Kidney (tissue), 14 donors: Measurements from ENCODE around the gene MGAT4A. TPM values are rescaled to one million over a fixed set of nuclear protein-coding genes. Genes with fewer than 3 reads are reported as not detected.
"Not testable (repeated sequence)": the region's sequence is repeated elsewhere in the genome, so short reads cannot be mapped to it uniquely, and the experiment has no call there.

Experiments used
- DNase-seq, 5 donors: peaks; one replicate each; pipeline ENCODE4 v3.0.0-alpha.2; 2013 to 2020
- FAIRE-seq: peaks from 2 replicates; lab custom pipeline; 2012; peaks lifted over from hg19 to GRCh38; lab: Jason Lieb, UNC
- H3K27ac ChIP-seq, 2 donors: one replicate each; pipeline ENCODE4 v1.7.0; 2013; ENCODE audit warnings: low read depth in 2 of 2, low read length in 2 of 2, inconsistent platforms in 1 of 2
- H3K27me3 ChIP-seq: one replicate; pipeline ENCODE4 v1.7.1; 2013; ENCODE audit warnings: low read length, inconsistent platforms; ENCODE audit not compliant: control insufficient read depth, insufficient read depth
- H3K36me3 ChIP-seq, 3 donors: one replicate each; pipeline versions ENCODE4 v1.7.0 to v1.7.1; 2013; ENCODE audit warnings: low read length in 3 of 3, control low read depth in 1 of 3, inconsistent platforms in 1 of 3; ENCODE audit not compliant: insufficient read depth in 3 of 3, control insufficient read depth in 2 of 3
- H3K4me1 ChIP-seq, 3 donors: one replicate each; pipeline versions ENCODE4 v1.7.0 to v1.7.1; 2013; ENCODE audit warnings: low read length in 3 of 3, inconsistent platforms in 1 of 3, low read depth in 1 of 3; ENCODE audit not compliant: control insufficient read depth in 2 of 3, insufficient read depth in 2 of 3
- H3K4me3 ChIP-seq, 3 donors: one replicate each; pipeline versions ENCODE4 v1.7.0 to v1.8.1; 2013; ENCODE audit warnings: low read length in 3 of 3, control low read depth in 1 of 3, inconsistent platforms in 1 of 3
- H3K9ac ChIP-seq, 3 donors: one replicate each; pipeline versions ENCODE4 v1.7.0 to v1.7.1; 2013; ENCODE audit warnings: low read length in 3 of 3, control low read depth in 1 of 3, inconsistent platforms in 1 of 3
- H3K9me3 ChIP-seq, 3 donors: one replicate each; pipeline versions ENCODE4 v1.7.0 to v1.7.1; 2013; ENCODE audit warnings: low read length in 3 of 3, control low read depth in 1 of 3, inconsistent platforms in 1 of 3; ENCODE audit not compliant: control insufficient read depth in 2 of 3, insufficient read depth in 1 of 3
- intact Hi-C: fragments of 100-400 bp; cut with DNase I; formaldehyde crosslinking; loops from one replicate; pipeline ENCODE4 v1.11.1; 2022
- polyA plus RNA-seq: library from polyadenylated mRNA; stranded (reverse); fragments of 350-450 nt; fragmentation: Illumina TruSeq; extraction: RNeasy Lipid Tissue Mini Kit (QIAGEN cat#74804); gene quantifications from one replicate; pipeline ENCODE4 v1.2.3, GENCODE V29; 2014; ENCODE audit warnings: low read depth, low replicate concordance; ENCODE audit not compliant: insufficient read depth
- total RNA-seq: library from RNA; stranded (reverse); fragmentation: NEBNext Ultra II Directional; extraction: Animal tissue kit (Norgen Biotek cat#: 25700); gene quantifications from one replicate; pipeline ENCODE4 v1.2.1, GENCODE V29; 2021
- TF ChIP-seq, protein P1 (sequence below): IDR thresholded peaks from 3 replicates; pipeline ENCODE4 v1.5.1; 2012; ENCODE audit warnings: mild to moderate bottlenecking, moderate library complexity, borderline replicate concordance; ENCODE audit not compliant: insufficient read depth; ENCODE audit errors: extremely low read depth
- donor health status: control.
- donor health status: control.
- donor health status: control.
- donor health status: control.
- donor health status: control.
- donor health status: DM: yes; HTN: yes; CAD: no.
- donor health status: Normal renal cell carcinoma (clear cell type).

Gene MGAT4A
- total and polyA plus RNA-seq, 2 donors from 2014 or later: 23.5 to 101 TPM

DNA sequence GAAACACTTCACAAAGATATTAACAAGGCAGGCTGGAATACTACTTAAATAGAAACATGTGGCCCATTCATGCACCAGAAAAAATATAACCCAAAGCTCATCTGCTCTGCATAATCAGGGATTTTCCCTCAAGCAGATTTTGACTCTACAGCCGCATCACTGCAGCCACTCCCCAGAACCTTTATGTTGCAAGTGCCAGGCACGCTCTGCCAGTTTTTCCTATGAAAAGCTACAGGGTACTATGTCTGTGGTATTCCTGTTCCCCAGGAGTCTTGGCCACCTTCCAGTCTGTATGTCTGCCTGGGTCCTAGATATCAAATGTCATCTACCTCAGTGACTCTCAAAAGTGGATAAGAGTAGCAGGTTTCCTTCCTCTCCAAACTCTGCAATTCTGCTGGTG is 126.4 kb downstream of the MGAT4A start:
- peaks cover 4 to 26% (median 6%) of the 10 kb centered on the region in 3 donors for H3K36me3 ChIP-seq
- no peak overlapping the region for H3K9ac ChIP-seq
- DNase-seq: no peak
- H3K4me1 ChIP-seq: peaks cover 5 to 18% (median 15%) of the 10 kb centered on the region in 3 donors
- H3K4me3 ChIP-seq: no peak overlapping the region
- intact Hi-C loops: no loop called here
- TF ChIP-seq, protein P1, sequence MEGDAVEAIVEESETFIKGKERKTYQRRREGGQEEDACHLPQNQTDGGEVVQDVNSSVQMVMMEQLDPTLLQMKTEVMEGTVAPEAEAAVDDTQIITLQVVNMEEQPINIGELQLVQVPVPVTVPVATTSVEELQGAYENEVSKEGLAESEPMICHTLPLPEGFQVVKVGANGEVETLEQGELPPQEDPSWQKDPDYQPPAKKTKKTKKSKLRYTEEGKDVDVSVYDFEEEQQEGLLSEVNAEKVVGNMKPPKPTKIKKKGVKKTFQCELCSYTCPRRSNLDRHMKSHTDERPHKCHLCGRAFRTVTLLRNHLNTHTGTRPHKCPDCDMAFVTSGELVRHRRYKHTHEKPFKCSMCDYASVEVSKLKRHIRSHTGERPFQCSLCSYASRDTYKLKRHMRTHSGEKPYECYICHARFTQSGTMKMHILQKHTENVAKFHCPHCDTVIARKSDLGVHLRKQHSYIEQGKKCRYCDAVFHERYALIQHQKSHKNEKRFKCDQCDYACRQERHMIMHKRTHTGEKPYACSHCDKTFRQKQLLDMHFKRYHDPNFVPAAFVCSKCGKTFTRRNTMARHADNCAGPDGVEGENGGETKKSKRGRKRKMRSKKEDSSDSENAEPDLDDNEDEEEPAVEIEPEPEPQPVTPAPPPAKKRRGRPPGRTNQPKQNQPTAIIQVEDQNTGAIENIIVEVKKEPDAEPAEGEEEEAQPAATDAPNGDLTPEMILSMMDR: no peak
- FAIRE-seq: no peak
- no peak overlapping the region for H3K27ac ChIP-seq
- no peaks in the 10 kb centered on the region for H3K27me3 ChIP-seq
- H3K9me3 ChIP-seq: no peaks in the 10 kb centered on the region

DNA sequence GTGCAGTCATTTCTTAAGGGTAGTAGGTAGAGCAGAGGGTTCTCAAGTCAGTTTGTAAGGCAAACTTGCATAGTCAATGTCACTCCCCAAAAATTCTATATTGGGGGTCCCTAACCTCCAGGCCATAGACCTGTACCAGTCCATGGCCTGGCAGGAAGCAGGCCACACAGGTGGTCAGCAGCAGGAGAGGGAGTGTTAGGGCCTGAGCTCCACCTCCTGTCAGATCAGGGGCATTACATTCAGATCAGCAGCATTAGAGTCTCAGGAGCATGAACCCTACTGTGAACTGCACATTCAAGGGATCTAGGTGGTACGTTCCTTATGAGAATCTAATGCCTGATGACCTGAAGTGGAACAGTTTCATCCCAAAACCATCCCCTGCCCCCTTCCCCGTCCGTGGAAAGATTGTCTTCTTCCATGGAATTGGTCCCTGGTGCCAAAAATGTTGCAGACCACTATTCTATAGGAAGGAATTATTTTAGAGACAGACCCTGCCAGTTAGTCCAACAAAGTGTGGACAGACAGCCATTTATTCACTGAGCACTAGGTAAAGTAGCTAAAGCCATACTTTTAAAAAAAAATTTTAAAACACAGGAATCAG is 129.3 kb downstream of the MGAT4A start:
- peak in 3 of 5 donors; percentile 25 to 52 (median 33) for DNase-seq
- intact Hi-C loops: no loop called here
- H3K27ac ChIP-seq: no peak overlapping the region
- H3K9ac ChIP-seq: no peak overlapping the region
- TF ChIP-seq, protein P1: peak; percentile 46
- FAIRE-seq: no peak
- H3K4me3 ChIP-seq: no peak overlapping the region
- H3K36me3 ChIP-seq: peaks cover 6 to 28% (median 6%) of the 10 kb centered on the region in 3 donors
- H3K4me1 ChIP-seq: peaks cover 2 to 5% (median 4%) of the 10 kb centered on the region in 3 donors
- no peaks in the 10 kb centered on the region for H3K9me3 ChIP-seq
- H3K27me3 ChIP-seq: no peaks in the 10 kb centered on the region

DNA sequence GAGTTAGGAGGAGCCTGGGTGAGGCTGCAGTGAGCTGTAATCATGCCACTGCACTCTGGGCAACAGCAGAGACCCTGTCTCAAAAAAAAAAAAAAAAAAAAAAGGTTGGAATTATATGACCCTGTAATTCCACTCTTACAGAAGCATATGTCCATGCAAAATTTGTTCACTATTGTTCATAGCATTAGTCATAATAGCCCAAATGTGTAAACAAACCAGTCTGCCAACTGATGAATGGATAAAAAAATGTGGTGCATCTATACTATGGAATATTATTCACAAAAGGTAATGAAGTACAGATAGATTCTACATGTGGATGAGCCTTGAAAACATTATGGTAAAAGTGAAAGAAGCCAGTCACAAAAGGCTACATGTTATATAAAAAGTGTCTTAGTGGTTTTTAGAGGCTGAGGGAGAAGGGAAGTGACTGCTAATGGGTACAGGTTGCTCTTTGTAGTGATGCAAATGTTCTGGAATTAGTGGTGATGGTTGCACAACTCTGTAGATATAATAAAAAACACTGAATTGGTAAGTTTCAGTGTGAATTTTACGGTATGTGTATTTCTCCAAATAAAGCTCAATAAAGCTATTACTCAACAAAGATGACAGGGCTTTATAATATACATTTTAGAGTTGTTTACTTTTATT is 132.0 kb downstream of the MGAT4A start:
- H3K36me3 ChIP-seq: peaks cover 6 to 28% (median 8%) of the 10 kb centered on the region in 3 donors
- H3K4me3 ChIP-seq: no peak overlapping the region
- no peak overlapping the region for H3K27ac ChIP-seq
- intact Hi-C loops: no loop called here
- FAIRE-seq (no peak), DNase-seq (no peak)
- no peak overlapping the region for H3K9ac ChIP-seq
- no peaks in the 10 kb centered on the region for H3K4me1 ChIP-seq
- TF ChIP-seq, protein P1: no peak
- H3K9me3 ChIP-seq: peaks cover 0 to 2% (median 0%) of the 10 kb centered on the region in 3 donors
- H3K27me3 ChIP-seq: no peaks in the 10 kb centered on the region

DNA sequence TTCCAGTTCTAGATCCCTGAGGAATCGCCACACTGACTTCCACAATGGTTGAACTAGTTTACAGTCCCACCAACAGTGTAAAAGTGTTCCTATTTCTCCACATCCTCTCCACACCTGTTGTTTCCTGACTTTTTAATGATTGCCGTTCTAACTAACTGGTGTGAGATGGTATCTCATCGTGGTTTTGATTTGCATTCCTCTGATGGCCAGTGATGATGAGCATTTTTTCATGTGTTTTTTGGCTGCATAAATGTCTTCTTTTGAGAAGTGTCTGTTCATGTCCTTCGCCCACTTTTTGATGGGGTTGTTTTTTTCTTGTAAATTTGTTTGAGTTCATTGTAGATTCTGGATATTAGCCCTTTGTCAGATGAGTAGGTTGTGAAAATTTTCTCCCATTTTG is 136.3 kb downstream of the MGAT4A start:
- intact Hi-C loops, DNase-seq, H3K27ac ChIP-seq, H3K36me3 ChIP-seq, H3K4me1 ChIP-seq, H3K9me3 ChIP-seq, H3K27me3 ChIP-seq, H3K4me3 ChIP-seq, H3K9ac ChIP-seq, FAIRE-seq: not testable (repeated sequence)
